ENCODE measurements around the gene LPAR1.

LPAR1 gene

GRCh38 chr9:110912419-110913291 is 125.6 kb downstream of the LPAR1 start:
- no peak for FAIRE-seq

DNA sequence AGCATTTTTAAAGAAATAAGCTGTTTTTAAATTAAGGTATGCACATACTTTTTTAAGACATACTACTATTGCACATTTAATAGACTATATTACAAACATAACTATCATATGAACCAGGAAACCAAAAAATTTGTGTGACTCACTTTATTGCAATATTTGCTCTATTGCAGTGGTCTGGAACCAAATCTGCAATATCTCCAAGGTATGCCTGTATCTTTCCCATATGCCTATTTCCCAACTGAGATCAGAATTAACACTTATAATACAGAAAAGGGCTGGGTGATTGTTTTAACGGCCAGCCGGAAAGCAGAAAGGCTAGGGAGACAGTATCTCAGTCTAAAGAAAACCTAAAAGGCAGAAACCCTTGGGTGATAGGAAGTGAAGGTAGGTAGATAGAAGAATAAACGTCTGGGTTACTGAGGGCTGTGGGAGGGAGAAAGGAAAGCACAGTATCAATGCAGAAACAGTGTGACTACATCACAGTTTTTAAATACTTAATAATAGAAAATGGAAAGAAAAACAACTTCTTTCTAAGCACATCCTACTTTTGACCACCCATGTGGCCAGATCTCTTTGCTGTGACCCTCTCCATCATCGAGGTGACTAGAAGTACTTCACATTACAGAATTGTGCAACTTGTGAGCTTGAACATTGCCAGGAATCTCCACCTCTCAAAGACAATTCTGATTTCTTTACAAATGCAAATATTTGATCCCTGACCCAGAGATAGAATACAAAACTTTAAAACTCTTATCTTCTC is 126.4 kb downstream of the LPAR1 start:
- no peak for FAIRE-seq

GRCh38 chr9:110908894-110909293 is 129.4 kb downstream of the LPAR1 start:
- FAIRE-seq, result no peak

- FAIRE-seq, result no peak
Measured at GRCh38 chr9:110900917-110901316, 137.4 kb downstream of the LPAR1 start.

DNA sequence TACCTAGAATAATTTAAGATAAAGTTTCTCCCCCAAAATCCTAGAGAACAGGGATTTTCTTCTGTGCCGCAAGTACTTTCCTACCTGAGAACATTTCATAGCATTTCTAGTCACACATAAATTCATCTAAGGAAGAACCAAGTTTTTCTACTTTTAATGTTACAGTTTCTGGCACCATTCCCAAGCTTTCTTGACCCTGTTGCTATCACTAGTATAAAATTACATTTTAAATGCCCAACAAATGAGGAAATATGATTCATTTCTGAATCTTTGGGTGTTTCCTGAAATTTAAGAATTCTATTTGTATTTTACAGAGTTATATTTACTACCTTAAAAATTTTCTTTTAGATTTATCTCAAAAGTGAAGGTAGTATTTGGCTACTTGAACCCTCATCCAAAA is 137.8 kb downstream of the LPAR1 start:
- FAIRE-seq, result no peak

GRCh38 chr9:110898866-110899265 is 139.4 kb downstream of the LPAR1 start:
- FAIRE-seq, result no peak

DNA sequence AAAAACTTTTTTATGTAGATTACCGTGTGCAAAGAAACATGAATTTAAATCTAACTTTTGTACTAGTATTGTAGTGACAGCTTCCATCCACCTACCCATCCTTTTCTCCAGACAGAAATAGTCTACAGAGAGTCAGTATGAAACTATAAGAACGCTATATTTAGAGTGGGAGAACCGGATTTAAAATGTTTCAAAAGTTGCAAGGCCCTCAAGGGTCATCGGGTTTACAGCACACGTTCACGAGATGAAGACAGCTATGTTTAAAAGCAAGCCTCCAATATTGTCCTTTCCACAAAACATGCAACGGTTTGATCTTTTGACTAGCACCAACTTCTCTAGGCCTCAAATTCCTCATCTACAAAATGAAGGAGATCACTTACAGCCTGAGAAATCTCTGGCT is 139.9 kb downstream of the LPAR1 start:
- FAIRE-seq, result no peak

DNA sequence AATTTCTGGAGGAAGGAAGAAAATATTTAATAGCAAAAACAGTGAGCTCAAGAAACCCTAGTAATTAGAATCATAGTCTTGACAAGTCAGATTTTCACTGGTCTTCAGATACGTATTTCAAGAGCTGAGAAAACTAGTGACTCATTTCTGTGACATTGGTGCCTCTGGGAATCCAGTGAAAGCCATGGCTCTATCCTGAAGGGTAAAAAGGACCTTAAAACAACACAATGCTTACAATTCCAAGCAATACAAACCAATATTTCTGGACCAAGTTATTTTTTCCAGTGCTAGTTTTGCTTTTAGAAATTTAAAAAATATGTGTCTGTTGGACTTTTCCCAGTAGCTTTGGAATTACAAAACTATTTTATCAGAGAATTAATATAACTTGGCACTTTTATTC is 140.3 kb downstream of the LPAR1 start:
- FAIRE-seq, result no peak

DNA sequence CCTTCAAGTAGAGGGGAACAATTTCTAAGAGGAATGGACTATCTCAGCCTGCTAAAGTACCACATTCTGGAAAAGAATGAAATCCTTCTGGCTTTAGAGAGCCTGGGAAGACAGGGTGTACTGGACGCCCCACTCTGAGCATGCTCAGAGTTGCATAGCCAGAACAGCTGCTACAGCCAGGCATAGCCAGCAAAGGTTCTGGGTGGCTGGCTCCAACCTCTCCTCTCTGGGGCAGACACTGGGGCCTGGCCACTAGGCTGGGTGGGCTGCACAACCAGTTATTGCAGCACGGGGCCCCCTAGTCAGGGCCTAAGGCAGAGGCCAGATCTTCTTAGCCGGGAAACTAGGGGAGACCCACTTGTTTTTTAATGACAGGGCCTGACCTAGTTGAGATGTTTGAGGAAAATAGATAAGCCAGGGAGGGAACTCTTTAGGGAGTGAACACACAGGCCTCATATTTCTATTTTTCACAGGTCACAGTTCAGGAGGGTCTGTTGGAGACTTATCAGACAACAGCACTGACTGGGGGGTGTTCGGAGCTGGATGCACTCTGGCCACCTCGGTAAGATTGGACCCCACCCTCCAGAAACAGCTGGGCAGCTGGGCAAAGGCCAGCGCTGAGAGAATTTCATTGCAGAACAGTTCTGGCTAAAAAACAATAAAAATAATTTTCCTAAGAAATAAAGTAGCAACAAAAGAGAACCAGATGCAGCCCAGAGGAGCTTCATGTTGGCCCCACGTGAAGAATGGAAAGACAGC is 142.9 kb downstream of the LPAR1 start:
- no peak for FAIRE-seq

- no peak for FAIRE-seq
Measured at GRCh38 chr9:110894731-110895130, 143.5 kb downstream of the LPAR1 start.

- no peak for FAIRE-seq
Measured at GRCh38 chr9:110892689-110893088, 145.6 kb downstream of the LPAR1 start.

DNA sequence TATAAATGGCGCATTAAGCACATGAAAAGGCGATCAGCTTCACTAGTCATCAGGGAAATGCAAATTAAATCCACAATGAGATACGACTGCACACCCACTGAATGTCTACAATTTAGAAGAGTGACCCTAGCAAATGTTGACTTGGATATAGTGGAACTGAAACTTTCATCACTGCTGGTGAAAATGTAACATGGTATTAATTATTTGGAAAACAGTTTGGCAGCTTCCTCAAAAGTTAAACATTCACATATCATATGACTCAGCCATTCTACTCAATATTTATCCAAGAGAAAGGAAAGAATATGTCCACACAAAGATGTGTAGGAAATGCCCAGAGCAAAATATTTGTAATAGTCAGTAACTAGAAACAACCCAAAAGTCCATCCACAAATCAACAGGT is 146.5 kb downstream of the LPAR1 start:
- FAIRE-seq, result no peak

- no peak for FAIRE-seq
Measured at GRCh38 chr9:110890416-110890815, 147.9 kb downstream of the LPAR1 start.

DNA sequence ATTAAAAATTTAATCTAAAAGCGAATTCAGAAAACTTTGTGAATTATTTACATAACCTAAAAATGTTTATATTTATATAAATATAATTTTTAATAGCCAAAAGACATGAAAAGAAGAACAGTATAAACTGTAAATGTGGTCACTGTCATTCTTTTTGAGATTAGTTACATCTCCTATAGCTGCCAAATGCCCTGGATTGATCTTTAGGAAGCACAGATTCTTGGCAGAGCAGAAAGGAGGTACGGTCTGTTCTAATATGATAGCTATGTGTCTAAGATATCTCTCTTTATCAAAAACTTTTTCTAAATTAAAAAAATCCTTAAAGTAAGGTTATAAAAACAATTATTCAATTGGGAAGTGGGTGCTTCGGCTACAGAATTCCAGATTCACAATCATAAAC is 151.0 kb downstream of the LPAR1 start:
- no peak for FAIRE-seq

DNA sequence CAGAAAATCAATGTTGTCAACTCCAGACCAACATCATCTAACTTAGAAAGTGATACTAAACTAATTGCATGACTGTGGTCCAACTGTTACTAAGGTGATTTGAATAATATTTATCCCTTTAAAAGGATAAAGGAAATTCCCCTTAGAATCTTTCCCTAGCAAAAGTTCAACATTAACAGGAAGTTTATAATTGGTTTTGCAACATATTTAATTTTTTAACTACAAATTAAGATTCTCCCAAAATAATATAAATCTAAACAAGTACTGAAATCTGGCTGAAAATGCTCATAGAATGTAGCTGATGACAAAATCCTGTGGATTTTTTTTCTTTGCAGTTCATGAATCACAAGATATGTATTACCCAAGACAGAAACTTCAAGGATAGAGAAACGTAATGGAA is 151.4 kb downstream of the LPAR1 start:
- no peak for FAIRE-seq

- FAIRE-seq, result no peak
Measured at GRCh38 chr9:110880189-110880588, 158.1 kb downstream of the LPAR1 start.

- FAIRE-seq, result no peak
Measured at GRCh38 chr9:110877374-110877773, 160.9 kb downstream of the LPAR1 start.

DNA sequence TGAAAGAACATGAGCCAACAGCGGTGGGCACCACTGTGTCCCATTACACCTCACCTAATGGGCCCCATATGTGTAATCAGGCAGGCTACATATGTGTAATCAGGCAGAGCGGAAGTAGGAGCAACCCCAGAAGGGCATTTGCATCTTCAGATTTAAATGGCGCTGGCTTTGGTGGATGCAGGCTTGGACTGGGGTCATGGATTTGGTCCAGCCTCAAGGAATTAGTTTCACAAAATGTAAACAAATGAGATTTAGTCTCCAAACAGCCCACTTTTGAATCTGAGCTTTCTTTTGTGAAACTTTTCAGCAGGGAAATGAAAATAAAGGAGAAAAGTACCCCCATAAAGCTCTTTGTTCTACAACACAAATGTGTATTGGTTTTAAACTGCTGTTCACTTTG is 161.3 kb downstream of the LPAR1 start:
- no peak for FAIRE-seq

DNA sequence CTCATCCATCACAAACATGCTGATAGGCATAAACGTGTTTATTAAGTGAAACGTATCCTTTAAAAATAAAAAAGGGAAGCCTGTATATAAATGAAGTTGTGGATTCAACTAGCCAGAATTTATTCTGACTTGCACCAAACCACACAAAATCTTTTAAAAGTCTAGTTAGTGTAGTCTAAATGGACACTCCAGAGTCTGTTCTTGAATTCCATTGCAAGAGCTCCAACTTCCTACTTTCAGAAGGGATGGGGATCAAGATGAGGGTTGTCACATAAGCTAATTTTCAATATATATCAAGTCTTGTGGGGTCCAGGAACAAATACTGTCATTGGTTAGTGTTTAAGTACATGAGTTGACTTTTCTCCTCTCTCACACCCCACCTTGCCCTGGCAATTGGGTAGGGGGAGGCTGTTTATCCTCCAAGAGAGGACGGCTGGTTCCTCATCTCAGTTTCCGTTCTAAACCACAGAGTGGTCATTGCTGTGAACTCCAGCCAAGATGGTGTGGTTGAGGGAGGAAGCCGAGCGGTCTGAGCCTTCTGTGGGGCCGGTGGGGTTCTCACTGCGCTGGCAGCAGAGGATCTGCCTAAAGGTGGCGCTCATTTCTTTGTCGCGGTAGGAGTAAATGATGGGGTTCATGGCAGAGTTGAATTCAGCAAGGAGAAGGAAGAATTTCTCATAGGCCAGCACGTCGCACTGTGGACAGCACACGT is 163.2 kb downstream of the LPAR1 start:
- FAIRE-seq, result no peak

- no peak for FAIRE-seq
Measured at GRCh38 chr9:110872920-110873319, 165.3 kb downstream of the LPAR1 start.

DNA sequence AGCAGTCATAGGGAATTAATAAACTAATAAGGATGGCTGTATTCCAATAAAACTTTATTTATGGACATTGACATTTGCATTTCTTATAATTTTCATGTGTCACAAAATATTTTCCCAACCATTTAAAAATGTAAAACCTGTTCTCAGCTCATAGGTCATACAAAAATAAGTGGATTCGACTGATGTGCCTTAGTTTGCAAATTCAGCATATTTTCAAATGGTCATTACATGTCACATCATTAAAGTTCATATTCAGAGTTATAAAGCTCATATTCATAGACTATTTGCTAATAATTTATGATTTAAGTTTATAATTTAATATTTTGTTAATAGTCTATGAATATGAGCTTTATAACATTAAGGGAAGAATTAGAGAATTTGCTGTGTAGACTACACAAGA is 166.5 kb downstream of the LPAR1 start:
- no peak for FAIRE-seq

- FAIRE-seq, result no peak
Measured at GRCh38 chr9:110869931-110870330, 168.3 kb downstream of the LPAR1 start.

DNA sequence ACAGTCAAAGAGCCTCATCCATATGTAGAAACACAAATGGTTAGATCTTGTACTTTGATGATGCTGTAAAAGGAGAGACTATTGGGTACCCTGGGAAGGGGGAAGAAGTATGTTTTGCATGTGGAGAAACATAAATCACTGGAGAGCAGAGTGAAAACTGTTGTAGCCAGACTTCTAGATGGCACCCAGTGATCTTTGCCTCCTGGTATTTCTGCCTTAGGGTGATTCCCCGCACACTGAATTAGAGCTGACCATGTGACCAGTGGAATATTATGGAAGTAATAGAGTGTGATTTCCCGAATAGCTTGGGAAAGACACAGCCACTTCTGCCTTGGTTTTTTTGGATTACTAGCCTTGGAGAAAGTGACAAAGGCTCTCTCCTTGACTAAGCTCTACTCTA is 174.3 kb downstream of the LPAR1 start:
- no peak for FAIRE-seq
